ACC112 (cell line): Measurements from ENCODE around the gene UGT1A6.

Source experiments
- H2AFZ ChIP-seq: fragments of 200-600 bp; sonication (generic); one replicate; pipeline ENCODE4 v1.6.0; 2017; ENCODE audit warnings: antibody characterized with exemption, low read length; ENCODE audit not compliant: unreplicated experiment
- H3K27ac ChIP-seq: fragments of 200-600 bp; sonication (generic); 2 replicates; pipeline ENCODE4 v1.5.1; 2014; ENCODE audit warnings: low read depth, mild to moderate bottlenecking, antibody characterized with exemption, low read length, moderate library complexity
- H3K27me3 ChIP-seq: fragments of 200-600 bp; sonication (generic); 2 replicates; pipeline ENCODE4 v1.6.1; 2014; ENCODE audit warnings: mild to moderate bottlenecking, antibody characterized with exemption, low read length, moderate library complexity, mixed read lengths; ENCODE audit not compliant: insufficient read depth
- H3K36me3 ChIP-seq: fragments of 200-600 bp; sonication (generic); 2 replicates; pipeline ENCODE4 v1.6.1; 2016; ENCODE audit warnings: mild to moderate bottlenecking, antibody characterized with exemption, low read length, moderate library complexity, mixed read lengths; ENCODE audit not compliant: insufficient read depth
- H3K4me1 ChIP-seq: fragments of 200-600 bp; sonication (generic); one replicate; pipeline ENCODE4 v1.6.1; 2016; ENCODE audit warnings: low read length, mixed read lengths; ENCODE audit not compliant: insufficient read depth, unreplicated experiment, control insufficient read depth
- H3K4me3 ChIP-seq: fragments of 200-600 bp; sonication (generic); 2 replicates; pipeline ENCODE4 v1.5.1; 2014; ENCODE audit warnings: mild to moderate bottlenecking, low read depth, low read length
- H3K79me2 ChIP-seq: fragments of 200-600 bp; sonication (generic); one replicate; pipeline ENCODE4 v1.6.0; 2016; ENCODE audit warnings: low read length; ENCODE audit not compliant: control insufficient read depth, unreplicated experiment, insufficient read depth

Gene UGT1A6

DNA sequence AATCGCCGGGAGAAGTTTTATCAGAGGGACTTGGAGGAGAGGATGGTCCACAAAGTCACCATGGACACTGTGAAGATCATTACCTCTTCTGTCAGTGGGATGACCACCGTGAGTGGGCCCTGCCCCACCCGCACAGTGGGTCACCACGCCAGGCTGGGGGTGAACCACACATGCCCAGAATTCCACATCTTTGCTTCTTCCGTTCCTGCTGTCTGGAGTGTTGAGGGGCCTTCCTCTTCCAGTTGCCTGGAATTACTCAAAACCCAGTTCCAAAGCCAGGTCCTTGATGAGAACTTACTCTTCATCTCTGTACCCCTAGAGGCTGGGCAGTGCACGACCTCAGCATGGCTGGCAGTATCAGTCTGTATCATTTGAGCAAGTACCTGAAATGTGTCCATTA is 107.5 kb downstream of the UGT1A6 start:
- Histone ChIP-seq H3K36me3 (no peaks in the 10 kb centered on the region), H3K4me1 (no peaks in the 10 kb centered on the region), H3K79me2 (no peaks in the 10 kb centered on the region), H3K27ac (no peak overlapping the region), H3K27me3 (peaks cover 39% of the 10 kb centered on the region), H3K4me3 (no peak overlapping the region), H2AFZ (no peak overlapping the region)

DNA sequence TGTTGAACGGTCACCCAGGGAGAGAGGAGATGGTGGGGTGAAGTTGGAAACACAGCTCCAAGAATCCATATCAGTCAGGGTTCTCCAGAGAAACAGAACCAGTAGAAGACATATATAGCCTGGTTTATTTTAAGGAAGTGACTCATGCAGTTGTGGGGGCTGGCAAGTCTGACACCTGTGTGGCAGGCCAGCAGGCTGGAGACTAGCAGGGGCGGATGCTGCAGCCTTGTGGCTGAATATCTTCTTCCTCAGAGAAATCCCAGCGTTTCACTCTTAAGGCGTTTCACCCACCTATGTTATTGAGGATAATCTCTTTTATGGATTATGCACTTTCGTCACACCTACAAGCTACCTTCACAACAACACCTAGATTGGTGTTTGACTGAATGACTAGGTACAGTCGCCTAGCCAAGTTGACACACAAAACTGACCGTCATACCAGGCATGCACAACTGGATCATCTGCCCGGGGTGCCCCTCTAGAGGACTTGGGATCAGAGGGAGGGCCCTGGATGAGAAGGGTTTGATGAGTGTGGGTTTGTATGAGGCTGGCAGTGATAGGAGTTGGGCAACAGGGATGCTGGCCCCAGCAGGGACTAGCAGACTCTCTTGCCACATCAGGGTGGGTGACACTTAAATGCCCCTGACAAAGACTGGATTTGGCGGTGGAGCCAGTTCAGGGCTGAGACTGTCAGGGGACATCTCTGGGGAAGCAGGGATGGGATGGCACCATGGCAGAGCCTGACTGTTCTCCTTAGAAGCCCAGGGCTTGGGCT is 108.9 kb downstream of the UGT1A6 start:
- H3K79me2 ChIP-seq, result no peaks in the 10 kb centered on the region
- H3K36me3 ChIP-seq, result no peaks in the 10 kb centered on the region

GRCh38 chr2:233802132-233802815 is 109.6 kb downstream of the UGT1A6 start:
- Histone ChIP-seq H3K79me2 (no peaks in the 10 kb centered on the region), H3K27ac (no peak overlapping the region), H3K4me1 (no peaks in the 10 kb centered on the region), H3K4me3 (no peak overlapping the region), H3K27me3 (peaks cover 44% of the 10 kb centered on the region), H3K36me3 (no peaks in the 10 kb centered on the region), H2AFZ (no peak overlapping the region)

More for the DNA sequence above, 108.9 kb downstream of the UGT1A6 start:
- Histone ChIP-seq H3K27me3 (peaks cover 51% of the 10 kb centered on the region), H3K4me3 (no peak overlapping the region), H3K27ac (no peak overlapping the region), H2AFZ (no peak overlapping the region), H3K4me1 (no peaks in the 10 kb centered on the region)

DNA sequence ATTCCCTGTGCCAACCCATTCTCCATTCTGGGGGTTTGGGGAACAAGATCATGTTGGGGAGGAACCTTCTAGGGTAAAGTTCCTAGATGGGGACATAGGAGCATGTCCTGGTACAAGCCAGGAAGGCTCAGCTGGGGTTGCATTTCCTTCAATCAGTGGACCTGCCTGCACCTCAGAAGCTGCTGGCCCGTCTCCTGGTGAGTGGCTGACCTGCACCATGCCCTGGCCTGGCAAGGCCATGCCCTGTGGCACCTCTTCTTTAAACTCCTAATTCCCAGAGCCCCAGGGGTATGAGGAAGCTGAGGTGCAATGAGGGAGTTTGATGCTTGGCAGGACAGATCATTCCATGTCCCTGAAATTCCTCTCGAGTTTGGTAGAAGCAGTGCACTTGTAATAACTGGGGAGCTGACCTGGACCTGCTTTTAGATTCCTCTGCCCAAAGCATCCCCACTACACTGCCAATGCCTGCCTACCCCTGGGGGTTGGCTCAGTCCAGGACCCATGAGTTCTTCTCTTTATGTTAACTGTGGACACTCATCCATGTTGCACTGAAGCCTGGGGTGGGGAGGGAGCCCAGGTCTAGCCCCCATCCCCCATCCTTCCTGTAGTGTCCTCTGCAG is 110.7 kb downstream of the UGT1A6 start:
- Histone ChIP-seq H3K4me1 (no peaks in the 10 kb centered on the region), H3K27me3 (peaks cover 53% of the 10 kb centered on the region), H3K27ac (no peak overlapping the region), H2AFZ (no peak overlapping the region), H3K36me3 (no peaks in the 10 kb centered on the region), H3K79me2 (no peaks in the 10 kb centered on the region), H3K4me3 (no peak overlapping the region)

GRCh38 chr2:233803994-233804393 is 111.3 kb downstream of the UGT1A6 start:
- H3K27me3 ChIP-seq, result peaks cover 59% of the 10 kb centered on the region
- no peaks in the 10 kb centered on the region for H3K79me2 ChIP-seq
- H2AFZ ChIP-seq, result no peak overlapping the region

DNA sequence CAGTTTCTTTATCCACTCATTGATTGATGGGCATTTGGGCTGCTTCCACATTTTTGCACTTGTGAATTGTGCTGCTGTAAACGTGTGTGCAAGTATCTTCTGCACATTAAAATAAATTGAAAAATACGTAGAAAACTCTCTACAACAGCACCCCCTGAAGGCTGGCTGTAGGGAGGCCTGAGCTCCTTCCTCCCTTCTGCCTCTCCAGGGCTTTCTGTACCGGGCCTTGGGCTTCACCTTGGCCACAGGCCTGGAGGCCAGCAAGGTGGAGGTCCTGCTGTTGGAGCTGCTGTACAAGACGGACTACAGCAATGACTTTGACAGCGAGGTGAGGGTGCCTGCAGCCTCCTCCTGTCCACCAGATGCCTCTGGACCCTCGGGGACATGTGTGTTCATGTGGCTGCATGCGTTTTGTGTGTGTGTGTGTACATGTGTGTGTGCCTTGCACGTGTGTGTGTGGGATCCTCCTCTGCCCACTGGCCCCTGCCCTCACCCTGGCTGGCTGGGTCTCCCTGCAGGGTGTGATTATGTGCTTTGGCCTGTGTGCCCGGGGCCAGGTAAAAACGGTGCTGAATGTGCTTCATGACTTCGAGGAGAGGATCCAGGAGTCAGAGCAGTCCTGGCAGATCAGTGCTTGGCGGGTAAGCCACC is 114.7 kb downstream of the UGT1A6 start:
- no peak overlapping the region for H3K4me3 ChIP-seq
- H3K36me3 ChIP-seq, result no peaks in the 10 kb centered on the region
- H3K79me2 ChIP-seq, result no peaks in the 10 kb centered on the region
- no peak overlapping the region for H3K27ac ChIP-seq
- peaks cover 76% of the 10 kb centered on the region for H3K27me3 ChIP-seq
- no peaks in the 10 kb centered on the region for H3K4me1 ChIP-seq
- H2AFZ ChIP-seq, result no peak overlapping the region

More at GRCh38 chr2:233803994-233804393, 111.3 kb downstream of the UGT1A6 start:
- H3K27ac ChIP-seq, result no peak overlapping the region
- H3K4me3 ChIP-seq, result no peak overlapping the region
- no peaks in the 10 kb centered on the region for H3K36me3 ChIP-seq
- H3K4me1 ChIP-seq, result no peaks in the 10 kb centered on the region

DNA sequence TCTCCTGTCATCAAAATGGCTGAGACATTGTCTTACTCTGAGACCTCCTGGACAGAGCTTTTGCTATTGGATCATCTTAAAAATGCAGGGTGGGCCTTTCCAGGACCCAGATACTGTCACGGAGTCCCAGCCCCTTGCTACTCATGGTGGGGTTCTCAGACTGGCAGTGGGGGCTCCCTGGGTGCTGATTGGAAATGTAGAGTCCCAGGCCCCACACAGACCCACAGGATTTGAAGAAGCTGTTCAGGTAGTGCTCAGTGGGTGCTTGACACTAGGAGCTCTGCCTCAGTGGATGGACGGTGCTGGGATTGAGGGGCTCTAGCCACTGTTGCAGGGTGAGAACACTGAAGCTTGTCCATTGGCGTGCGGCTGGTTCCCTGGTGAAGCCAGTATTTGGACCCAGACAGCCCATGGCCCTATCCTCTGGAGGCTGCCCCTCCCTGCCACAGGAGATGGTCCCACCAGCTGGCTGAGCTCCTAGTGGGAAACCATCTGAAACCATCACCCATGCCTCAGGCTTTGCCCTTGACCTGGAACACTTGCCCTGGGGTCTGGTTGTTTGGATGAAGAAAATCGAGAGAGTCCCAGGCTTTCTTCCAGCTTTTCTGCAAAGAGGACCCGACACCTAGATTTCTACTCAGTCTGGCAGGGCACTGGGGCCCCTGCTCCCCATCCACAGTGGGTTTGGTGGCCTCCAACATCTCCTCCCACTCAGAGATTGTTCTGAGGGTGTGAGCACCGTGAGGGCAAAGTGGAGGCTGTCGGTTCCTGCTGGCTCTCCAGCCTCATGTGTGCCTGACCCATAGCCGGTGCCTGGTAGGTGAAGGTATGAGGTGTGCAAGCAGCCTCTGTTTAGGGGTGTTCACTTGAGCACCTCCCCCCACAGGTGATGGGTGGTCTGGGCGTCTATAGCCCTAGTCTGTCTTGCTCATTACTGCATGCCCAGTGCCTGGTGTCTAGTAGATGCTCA is 115.6 kb downstream of the UGT1A6 start:
- no peak overlapping the region for H2AFZ ChIP-seq
- H3K36me3 ChIP-seq, result no peaks in the 10 kb centered on the region
- no peaks in the 10 kb centered on the region for H3K79me2 ChIP-seq
- H3K4me1 ChIP-seq, result no peaks in the 10 kb centered on the region
- no peak overlapping the region for H3K4me3 ChIP-seq
- no peak overlapping the region for H3K27ac ChIP-seq
- H3K27me3 ChIP-seq, result peaks cover 79% of the 10 kb centered on the region

GRCh38 chr2:233810385-233810784 is 117.7 kb downstream of the UGT1A6 start:
- Histone ChIP-seq H3K27me3 (peaks cover 62% of the 10 kb centered on the region), H3K79me2 (no peaks in the 10 kb centered on the region), H3K4me1 (no peaks in the 10 kb centered on the region), H3K27ac (no peak overlapping the region), H3K4me3 (no peak overlapping the region), H2AFZ (no peak overlapping the region), H3K36me3 (no peaks in the 10 kb centered on the region)

DNA sequence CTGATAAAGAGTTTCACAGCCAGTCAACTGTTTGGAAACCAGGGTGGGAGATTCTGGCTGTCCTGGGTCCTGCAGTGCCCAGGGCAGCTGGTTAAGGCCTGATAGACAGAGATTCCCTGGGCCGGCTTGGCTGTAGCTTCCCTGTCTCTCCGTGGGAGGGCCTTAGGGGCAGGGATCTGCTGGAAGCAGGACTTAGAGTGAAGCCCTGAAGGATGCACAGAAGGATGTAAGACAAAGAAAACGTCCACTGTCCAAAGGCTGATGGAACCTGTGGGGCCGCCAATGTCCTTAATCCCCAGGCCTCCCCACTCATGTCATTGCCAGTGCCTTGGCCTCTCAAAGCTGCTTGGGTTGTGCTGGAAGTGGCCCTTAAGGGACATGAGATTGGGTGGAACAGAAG is 118.4 kb downstream of the UGT1A6 start:
- Histone ChIP-seq H3K27me3 (peaks cover 56% of the 10 kb centered on the region), H3K36me3 (no peaks in the 10 kb centered on the region), H3K79me2 (no peaks in the 10 kb centered on the region), H3K4me1 (no peaks in the 10 kb centered on the region), H2AFZ (no peak overlapping the region), H3K27ac (no peak overlapping the region), H3K4me3 (no peak overlapping the region)

GRCh38 chr2:233811732-233812131 is 119.0 kb downstream of the UGT1A6 start:
- H2AFZ ChIP-seq, result no peak overlapping the region
- no peaks in the 10 kb centered on the region for H3K4me1 ChIP-seq
- no peaks in the 10 kb centered on the region for H3K36me3 ChIP-seq
- H3K4me3 ChIP-seq, result no peak overlapping the region
- H3K27ac ChIP-seq, result no peak overlapping the region
- peaks cover 51% of the 10 kb centered on the region for H3K27me3 ChIP-seq
- no peaks in the 10 kb centered on the region for H3K79me2 ChIP-seq
